Stimulated activated CD4-positive, alpha-beta T cell treated with anti-CD3 and anti-CD28 coated beads, TNF-alpha, amount 100 ng/mL, for 24 hours (primary cell): Measurements from ENCODE around the gene MSLN.
"Not testable (repeated sequence)": the region's sequence is repeated elsewhere in the genome, so short reads cannot be mapped to it uniquely, and the experiment has no call there.

Experiments
- DNase-seq, 3 experiments: peaks; one replicate each; pipeline ENCODE4 v3.0.0-alpha.2; 2020; ENCODE audit warnings: low read depth in 3 of 3

The MSLN gene

DNA sequence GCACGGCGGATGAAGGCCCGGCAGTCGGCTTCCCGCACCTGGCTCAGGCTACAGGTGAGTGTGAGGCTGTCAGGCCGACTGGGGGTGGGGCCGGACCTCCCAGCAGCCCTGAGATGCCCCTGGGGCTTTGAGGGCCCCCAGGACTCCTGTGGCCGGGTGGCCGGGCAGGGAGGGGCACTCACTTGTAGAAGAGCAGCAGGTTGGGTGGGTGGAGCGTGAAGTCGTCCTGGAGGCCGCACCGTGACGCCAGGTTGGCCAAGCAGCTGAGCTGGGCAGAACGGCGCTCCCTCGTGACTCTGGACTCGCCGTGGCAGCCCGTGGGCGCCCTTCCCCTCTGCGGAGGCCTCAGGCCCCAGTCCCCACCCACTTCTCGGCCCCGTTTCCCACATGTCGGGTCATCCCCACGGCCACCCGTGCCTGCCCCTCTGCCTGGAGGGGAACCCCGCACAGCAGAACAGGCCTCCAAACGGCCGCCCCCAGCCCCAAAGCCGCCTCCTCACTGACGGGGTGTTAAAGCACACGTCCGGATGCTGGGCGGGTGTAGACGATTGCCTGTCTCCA is 14.8 kb downstream of the MSLN start:
- DNase-seq, result no peak

- not testable (repeated sequence) for DNase-seq
Measured at GRCh38 chr16:776298-776697, 15.8 kb downstream of the MSLN start.

- DNase-seq, result no peak
Measured at GRCh38 chr16:776824-777223, 16.3 kb downstream of the MSLN start.

DNA sequence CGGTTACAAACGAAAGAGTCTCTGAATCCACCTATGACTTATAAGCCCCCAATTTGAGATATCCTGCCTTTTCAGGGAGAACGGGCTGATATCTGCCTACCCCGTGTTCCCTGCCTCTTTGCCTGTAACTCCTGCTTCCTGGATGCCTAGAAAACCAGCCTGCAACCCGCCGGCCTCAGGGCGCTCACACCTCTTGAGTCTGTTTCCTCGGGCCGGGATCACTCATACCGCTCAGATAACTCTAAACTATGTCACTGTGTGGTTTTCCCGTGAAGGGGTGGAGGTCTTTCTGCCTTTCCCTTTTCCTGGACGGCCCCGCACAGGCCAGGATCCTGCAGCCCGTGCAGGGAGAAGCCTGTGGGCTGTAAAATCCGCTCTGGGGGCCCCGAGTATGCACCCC is 17.3 kb downstream of the MSLN start:
- no peak for DNase-seq

- no peak for DNase-seq
Measured at GRCh38 chr16:778447-778846, 17.9 kb downstream of the MSLN start.

GRCh38 chr16:778909-779527 is 18.5 kb downstream of the MSLN start:
- no peak for DNase-seq

DNA sequence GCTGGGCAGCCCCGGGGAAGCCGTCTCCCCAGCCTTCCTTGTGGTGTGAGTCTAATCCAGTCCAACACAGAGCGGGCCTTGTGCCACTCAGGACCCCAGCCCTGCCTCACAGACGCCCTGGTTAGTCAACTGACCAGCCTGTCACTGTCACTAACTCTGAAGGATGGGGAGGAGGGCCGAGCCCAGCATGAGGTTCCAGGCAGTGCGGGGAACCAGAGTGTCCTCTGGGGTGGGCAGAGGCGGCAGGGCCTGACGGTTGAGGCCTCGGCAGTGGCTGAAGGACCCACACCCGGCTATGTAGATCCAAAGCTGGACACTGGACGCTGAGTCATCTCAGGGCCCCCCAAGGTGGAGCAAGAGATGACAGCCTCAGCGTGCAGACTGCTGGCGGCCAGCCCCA is 19.0 kb downstream of the MSLN start:
- no peak for DNase-seq

DNA sequence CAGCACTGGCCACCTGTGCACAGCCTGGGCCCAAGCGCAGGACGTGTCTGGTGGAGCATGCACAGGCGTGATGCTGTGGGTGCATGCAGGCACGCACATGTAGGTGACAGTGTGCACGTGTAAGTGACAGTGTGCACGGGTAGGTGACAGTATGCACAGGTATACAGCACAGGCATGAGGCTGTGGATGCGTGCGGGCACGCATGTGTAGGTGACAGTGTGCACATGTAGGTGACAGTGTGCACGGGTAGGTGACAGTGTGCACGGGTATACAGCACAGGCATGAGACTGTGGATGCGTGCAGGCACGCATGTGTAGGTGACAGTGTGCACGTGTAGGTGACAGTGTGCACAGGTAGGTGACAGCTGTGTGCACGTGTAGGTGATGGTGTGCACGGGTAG is 19.8 kb downstream of the MSLN start:
- DNase-seq, result no peak

GRCh38 chr16:781346-782010 is 20.9 kb downstream of the MSLN start:
- no peak for DNase-seq

DNA sequence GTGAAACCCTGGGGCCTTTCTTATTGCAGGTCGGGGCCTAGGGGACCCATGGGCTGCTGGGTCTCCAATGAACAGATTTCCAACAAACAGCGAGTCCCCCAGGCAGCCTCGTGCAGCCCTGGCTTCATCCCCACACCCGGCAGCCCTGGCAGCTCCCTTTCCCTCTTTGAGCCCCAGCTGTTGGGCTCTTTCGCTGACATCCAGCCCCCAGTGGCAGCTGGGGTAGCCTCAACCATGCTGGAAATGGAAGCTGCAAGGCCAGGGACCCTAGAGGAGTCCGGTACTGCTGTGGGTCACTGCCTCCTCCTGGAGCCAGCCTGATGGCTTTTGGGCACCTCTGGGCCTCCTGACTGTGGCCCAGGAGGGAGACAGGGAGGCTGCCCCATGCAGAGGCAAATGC is 21.7 kb downstream of the MSLN start:
- no peak for DNase-seq

DNA sequence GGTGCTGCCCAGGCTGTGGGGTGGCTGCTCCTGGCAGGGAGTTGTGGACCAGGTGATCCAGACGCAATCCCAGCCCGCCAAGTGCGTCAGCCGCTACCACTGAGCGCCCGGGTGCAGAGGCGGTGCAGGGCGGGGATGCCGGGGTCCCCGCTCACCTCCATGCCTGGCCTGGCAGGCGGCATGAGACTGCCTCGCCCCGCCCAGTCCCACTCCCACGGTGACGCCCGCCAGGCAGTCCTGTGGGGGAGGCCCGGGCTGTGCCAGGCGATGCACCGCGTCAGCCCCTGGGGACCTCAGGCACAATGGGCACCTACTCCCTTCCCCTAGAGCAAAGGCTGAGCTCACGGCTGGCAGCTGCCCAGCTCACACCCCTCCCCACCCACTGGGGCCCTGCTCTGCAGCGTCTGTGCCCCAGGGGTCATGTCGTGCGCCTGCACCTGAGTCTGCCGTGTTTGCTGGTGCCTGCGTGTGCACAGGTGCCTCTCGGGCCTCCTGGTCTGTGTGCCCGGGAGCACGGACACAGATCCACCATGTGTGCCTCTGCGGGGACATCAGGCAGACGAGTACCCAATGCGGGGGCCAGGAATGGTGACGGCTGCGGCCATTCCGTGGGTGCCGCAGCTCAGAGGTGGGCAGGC is 22.4 kb downstream of the MSLN start:
- DNase-seq, result no peak

DNA sequence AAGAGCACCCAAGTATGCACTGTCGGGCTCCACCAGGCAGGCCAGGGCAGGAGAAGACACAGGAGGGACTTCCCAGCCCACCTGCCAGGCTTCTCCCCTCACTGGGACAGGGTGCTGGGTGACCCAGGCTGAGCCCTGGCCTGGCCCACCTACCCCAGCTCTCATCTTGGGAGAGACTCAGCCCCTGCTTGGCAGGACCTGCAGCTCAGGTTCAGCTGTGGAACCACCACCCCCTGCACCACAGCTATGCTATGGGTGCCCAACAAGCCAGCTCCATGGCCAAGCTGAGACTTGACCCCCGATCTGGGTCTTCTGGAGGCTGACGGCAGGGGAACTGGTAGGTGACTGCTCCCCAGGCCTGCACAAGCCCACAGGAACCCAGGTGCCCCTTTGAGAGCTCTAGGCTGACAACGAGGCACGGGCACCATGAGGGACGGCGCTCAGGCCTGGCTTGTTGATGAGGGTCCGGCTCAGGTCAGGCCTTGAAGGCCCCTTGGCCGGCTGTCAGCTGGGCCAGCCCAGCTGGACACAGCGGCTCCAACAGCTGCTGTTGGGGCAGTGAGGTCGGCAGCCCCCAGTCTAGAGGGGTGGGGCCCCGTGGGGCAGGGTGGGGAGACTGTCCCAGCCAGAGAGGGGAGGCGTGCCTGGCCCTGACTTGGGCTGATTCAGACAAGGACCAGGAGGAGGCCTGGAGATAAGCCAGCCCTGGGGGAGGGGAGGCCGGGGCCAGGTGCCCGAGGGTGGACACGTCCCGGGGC is 23.0 kb downstream of the MSLN start:
- DNase-seq, result no peak

- DNase-seq, result no peak
Measured at GRCh38 chr16:784431-784830, 23.9 kb downstream of the MSLN start.

- DNase-seq, result peak; percentile 43 to 77 (median 57)
Measured at GRCh38 chr16:785563-786535, 25.3 kb downstream of the MSLN start.

DNA sequence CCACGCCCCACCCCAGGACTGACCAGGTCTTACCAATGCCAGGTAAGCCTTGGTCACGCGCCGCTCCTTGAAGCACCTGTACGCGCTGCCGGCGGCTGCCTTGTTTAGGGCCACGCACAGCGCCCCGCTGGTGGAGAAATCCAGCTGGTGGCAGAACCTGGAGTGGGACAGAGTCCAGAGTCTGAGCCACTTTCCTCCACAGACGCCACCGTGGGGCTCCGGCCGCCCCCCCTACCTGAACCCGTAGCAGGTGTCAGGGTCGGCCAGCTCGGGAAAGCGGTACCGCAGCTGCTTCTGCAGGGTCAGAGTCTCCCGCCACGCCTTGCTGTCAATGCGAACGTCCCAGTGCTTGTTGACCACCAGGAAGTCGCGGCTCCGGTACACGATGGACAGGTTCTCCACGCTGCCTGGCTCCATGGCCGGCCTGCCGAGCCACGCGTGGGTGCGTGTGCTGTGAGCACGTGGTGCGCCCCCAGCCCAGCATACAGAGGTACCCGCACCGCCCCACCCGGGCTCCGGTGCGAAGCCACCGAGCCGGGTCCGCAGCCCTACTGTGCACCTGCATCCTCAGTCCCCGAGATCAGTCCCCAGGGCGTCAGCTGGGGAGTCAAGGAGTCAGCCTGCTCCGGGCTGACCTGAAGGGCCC is 26.9 kb downstream of the MSLN start:
- no peak for DNase-seq

DNA sequence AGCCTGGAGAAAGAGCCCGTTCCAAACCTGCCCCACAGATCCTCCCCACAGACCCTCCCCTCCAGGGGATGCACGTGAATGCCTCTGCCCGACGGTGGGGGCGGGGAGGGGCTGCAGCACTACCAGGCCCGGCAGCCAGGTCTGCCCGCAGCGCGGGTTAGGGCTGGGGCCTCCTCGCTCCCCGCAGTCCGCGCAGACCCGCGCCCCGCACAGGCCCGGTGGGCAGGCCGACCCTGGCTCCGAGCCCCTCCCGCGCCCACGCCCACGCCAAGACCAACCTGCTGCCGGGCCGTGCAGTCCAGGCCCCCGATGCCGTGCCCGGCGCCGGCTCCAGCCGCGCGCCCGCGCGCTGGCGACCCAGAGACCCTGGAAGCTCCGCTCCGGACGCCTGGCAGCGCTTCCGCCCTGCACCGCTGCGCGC is 27.5 kb downstream of the MSLN start, which contains the start of gene RPUSD1:
RPUSD1 (minus strand) TSS at position 404 of the 421 bp plus-strand sequence. CDS start 644 bp downstream, outside the sequence.
- no peak for DNase-seq

GRCh38 chr16:788399-789126 is 28.0 kb downstream of the MSLN start, which contains the start of gene CHTF18:
TSS of gene CHTF18 (plus strand) at chr16:788620. CDS start at chr16:788685, 65 bp downstream.
- DNase-seq, result peak; percentile 83 to 94 (median 90)

DNA sequence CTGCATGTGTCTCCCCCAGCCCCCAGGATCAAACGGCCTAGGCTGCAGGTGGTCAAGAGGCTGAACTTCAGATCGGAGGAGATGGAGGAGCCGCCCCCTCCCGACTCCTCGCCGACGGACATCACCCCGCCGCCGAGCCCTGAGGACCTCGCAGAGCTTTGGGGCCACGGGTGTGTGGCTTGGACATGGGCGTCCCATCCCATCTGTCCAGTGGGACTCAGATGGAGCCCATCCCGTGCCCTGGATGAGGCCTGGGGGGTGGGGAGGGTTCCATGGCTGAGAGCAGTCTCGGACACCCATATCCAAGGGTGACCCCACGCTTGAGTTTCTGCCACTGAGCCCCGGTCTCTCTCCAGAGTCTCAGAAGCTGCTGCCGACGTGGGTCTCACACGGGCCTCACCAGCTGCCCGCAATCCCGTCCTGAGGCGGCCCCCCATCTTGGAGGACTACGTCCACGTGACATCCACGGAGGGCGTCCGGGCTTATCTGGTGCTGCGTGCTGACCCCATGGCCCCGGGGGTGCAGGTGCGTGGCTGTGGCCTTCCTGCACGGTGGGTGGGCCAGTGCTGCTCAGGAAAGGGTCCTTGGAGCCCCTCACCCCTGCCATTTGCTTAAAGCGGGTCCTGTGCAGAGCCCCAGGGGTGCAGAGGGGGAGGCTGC is 28.8 kb downstream of the MSLN start:
- DNase-seq, result no peak

DNA sequence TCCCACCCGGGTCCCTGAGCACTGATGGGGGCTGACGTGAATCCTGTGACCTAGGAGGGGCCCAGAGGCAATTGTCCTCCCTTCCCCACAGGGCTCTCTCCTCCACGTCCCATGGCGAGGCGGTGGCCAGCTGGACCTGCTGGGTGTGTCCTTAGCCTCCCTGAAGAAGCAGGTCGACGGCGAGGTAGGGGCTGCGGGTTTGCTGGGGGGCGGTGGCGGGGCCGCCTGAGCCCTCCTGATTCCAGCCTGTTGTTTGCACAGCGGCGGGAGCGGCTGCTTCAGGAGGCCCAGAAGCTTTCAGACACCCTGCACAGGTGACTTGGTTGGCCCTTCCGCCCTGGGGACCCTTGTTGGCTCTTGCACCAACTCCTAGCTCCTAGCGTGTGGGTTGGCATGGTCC is 29.6 kb downstream of the MSLN start:
- no peak for DNase-seq
